Hindlimb muscle (tissue), 1 donor: ENCODE measurements around the gene EIF4A2. TPM values are rescaled to one million over a fixed set of nuclear protein-coding genes. Genes with fewer than 3 reads are reported as not detected.

ENCODE experiments used
- DNase-seq: peaks from one replicate; pipeline ENCODE4 v3.0.0-alpha.2; 2013
- polyA plus RNA-seq: library from polyadenylated mRNA; unstranded; fragments of 120-200 nt; gene quantifications from one replicate; pipeline ENCODE4 v1.2.1, GENCODE V29; 2013; ENCODE audit not compliant: insufficient read length

The EIF4A2 gene
- 506 TPM for polyA plus RNA-seq

DNA sequence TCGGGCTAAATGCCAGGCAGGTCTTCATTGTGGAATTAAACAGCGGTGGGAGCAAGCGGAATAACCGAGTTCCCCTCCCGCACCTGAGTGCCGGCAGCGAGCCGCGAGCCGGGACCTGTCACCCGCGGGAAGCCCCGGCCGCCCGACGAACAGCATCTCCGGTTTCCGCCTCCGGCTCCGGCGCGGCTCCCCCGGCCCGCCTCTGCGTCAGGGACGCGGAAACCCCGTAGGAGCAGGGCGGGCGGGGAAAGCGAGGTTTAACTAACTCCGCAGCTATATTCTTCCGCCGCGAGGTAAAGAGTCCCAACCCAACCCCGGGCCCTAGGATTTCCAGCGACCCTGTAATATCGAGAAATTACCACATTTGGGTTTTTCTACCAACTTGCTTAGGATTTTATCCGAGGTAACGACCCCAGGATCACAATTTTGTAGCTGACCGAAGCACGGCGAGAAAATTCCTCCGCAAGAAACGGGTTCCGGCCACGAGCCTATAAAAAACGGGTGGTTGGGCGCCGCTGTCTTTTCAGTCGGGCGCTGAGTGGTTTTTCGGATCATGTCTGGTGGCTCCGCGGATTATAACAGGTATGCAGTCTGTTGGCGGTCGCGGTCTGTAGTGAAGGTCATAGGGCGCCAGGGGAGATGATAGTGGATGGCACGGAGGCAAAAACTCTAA, at the start of gene EIF4A2:
EIF4A2 (plus strand) TSS at position 520 of the 673 bp plus-strand sequence; CDS start at position 554, 34 bp downstream.
- DNase-seq, result peak; percentile 94

DNA sequence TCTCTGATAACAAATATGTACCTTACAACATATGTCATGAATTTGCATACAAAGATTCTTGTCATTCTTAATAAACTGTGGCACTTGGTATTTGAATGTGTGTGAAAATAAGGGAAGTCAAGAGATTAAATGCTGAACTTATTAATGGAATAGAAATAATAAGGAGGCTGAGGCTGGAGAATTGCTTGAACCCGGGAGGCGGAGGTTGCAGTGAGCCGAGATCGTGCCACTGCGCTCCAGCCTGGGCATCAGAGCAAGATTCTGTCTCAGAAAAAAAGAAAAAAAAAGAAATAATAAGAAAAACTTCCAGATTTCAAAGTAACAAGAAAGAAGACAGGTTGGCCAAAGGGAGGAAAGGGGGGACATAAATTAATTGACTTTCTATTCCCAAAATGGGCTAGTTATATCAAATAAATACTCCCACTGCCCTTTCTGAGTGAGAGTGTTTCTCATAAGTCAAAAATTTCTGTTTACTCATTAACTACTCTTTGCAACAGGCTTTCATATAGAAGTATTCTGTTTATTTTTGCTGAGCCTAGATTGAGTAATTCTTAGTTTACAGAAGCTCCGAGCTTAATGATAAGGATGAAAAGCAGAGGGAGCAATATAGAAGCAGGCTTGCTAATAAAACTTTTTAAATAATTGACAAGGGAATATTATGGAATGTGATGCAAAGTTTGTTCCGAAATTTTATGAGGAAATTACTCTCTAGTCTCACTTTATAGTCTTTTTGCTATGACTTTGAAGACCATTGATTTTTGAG, 40.6 kb upstream of the EIF4A2 start:
- DNase-seq, result no peak

DNA sequence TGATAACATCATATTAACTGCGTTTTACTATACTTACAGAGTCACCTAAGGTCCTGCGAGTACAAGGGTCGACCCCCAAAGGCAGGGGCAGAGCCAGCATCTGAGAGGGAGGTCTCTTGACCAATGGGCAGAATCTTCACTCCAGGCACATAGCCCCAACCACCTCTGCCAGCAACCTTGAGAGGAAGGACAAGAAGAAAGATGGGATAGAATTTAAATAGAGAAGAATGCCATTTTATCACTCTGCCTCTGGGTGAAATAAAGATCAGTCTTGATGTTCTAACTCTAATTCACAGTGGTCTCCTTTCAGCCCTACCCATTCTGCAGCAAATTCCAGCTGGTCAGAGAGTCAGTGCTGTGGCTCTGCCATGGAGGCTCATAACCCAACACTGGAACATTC, 39.7 kb upstream of the EIF4A2 start:
- DNase-seq, result no peak

DNA sequence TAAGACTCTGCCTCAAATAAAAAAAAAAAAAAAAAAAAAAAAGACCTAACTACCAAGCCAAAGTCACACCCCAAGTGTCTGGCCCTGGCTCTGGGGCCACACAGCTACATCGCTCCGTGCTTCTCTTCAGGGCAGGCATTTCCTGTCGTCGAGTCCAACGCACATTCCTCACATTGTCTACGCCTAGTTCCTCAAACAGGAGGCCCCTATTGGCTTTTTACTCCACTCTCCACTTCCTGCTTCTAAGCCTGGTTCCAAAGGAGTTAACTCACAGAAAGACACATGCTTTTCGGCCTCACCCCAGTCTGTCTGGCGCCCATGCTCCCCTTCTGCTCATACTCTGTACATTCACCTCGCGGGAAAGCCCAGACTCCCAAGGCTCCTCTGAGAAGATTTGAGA, 37.4 kb upstream of the EIF4A2 start:
- peak; percentile 21 for DNase-seq

DNA sequence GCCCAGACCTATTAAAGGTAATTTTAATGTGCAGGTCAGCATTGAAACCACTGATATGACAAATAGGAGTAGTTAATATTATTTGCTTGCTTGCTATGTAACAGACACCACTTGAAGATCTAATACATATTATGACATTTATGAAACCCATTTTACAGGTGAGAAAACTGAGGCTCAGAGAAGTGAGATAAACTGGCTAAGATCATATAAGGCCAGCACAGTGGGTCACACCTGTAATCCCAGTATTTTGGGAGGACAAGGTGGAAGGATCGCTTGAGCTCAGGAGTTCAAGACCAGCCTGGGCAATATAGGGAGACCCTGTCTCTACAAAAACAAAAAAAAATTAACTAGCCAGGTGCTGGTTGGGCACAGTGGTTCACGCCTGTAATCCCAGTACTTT, 33.1 kb upstream of the EIF4A2 start:
- no peak for DNase-seq

DNA sequence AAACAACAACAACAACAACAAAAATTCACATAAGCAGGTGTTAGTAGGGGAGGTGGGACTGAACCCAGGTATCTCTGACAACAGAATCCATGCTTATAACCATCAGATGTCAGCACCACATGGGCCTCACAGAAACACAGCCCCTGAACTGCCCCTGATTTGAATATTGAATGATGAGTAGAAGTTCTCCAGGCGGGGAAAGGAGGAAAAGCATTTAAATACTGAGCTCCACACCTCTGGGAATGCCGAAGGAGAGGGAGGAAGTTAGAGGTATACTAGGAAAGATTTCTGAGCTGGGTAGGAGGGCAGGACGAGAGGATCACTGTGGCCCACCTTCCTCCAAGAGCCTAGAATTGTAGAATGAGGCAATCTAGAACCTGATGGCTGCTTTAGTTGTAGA, 31.9 kb upstream of the EIF4A2 start:
- DNase-seq, result no peak

DNA sequence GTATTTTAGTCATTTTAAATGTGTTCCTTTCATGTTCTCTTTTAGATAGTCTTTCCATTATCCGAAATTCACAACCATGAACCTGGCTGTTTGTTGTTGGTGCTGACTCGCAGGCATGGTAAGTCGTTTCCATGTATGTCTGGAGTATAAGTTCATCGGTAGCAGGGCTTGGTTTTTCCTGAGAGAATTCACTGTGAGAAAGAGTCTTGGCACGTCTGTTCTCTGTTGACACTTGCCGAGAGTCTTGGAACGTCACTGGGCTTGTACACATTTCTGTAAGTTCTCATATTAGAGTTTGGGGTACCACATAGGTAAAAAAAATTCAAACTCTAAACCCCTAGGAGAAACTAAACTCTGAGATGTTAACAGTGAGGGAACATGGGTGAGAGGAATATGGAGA, 29.4 kb upstream of the EIF4A2 start:
- DNase-seq, result no peak

DNA sequence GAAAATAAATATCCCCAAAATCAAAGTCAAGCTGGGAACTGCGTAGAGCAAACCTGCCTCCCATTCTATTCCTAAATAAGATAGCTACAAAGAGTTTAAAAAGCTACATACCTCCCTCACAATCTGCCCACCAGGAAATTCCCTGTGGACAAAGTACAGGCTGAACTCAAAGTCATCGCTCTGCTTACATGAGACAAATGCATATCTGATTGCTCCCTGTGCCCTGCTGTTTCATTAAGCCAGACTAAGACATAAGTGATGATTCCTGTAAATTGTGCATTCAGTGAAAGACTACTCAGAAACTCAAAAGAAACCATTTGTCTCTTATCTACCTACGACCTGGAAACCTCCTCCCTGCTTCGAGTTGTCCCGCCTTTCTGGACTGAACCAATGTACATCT, 28.5 kb upstream of the EIF4A2 start:
- no peak for DNase-seq

DNA sequence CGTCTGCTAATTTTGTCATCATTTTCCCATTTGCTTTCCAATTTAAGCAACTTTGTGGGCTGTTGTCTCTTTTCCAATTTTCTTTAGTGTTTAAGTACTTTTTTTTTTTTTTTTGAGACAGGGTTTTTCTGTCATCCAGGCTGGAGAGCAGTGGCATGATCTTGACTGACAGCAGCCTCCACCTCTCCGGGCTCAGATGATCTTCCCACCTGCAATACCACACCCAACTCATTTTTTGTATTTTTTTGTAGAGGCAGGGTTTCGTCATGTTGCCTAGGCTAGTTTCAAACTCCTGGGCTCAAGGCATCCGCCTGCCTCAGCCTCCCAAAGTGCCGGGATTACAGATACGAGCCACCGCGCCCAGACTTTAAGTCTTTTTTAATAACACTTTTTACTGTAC, 26.2 kb upstream of the EIF4A2 start:
- DNase-seq, result no peak

DNA sequence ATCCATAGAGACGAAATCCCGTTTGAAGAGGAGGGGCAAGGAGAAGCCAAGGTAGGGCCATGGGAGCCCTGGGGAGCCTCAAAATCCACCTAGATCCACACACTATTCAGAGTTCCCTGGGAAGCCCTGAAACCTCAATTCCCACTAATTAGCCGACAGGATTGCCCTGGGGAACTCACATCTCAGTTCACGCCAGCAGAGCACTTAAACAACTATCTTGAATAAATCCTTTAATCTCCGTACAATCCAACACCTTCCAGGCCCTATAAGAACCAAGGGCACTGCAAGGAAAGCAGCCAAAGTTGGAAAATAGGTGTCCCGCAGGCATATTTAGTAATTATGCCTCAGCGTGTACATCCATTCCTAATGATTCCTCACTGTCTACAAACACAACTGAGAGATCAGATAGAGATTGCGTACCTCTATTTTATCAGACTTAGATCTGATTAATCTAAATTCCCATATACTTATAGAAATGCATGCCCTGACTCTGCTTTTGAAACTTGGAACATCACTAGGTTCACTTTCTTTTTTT, 25.6 kb upstream of the EIF4A2 start:
- no peak for DNase-seq

DNA sequence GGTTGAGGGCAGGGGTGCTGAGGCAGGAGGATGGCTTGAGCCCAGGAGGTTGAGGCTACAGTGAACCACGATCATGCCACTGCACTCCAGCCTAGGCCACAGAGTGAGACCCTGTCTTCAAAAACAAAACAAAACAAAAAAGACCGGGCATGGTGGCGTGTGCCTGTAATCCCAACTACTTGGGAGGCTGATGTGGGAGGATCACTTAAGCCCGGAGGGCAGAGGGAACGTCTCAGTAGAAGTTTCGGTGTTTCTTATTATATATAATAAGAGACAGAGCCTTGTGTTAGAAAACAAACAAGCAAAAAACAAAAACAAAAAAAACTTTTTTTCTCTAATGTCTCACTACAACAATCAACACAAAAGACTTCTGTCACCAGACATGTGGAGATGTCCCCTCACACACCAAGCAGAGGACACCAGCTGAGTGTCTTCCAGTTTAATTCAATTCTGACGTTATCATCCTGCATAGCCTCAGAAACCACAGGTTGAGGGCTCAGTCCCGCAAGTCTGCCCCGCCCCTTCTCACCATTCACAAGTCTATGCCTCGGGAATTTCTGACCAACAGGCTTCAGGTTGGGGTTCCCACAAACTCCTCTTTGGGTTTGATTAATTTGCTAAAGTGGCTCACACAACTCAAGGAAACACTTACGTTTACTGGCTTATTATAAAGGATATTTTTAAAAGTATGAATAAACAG, 24.0 kb upstream of the EIF4A2 start:
- DNase-seq, result no peak

DNA sequence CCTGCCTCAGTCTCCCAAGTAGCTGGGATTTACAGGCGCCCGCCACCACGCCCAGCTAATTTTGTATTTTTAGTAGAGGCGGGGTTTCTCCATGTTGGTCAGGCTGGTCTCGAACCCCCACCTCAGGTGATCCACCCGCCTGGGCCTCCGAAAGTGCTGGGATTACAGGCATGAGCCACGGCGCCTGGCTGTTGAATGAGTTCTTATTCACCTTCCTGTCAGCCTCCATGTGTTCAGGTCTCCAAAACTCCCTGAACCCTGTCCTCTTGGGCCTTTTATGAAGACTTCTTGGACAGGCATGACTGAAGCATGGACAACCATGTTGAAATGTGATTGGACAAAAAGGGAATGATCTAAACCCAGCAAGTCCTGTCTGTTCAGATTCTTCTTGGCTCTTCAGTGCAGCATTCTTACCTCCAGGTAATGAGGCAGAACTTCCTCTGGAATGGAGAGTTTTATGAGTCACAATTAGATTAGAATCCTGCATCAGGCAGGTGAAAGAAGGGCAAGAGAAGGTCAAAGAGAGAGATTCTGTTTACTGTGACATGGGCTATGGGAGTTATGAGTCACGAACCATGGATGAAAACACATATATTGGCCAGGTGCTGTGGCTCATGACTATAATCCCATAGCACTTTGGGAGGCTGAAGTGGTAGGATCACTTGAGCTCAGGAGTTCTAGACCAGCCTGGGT, 23.1 kb upstream of the EIF4A2 start:
- no peak for DNase-seq

DNA sequence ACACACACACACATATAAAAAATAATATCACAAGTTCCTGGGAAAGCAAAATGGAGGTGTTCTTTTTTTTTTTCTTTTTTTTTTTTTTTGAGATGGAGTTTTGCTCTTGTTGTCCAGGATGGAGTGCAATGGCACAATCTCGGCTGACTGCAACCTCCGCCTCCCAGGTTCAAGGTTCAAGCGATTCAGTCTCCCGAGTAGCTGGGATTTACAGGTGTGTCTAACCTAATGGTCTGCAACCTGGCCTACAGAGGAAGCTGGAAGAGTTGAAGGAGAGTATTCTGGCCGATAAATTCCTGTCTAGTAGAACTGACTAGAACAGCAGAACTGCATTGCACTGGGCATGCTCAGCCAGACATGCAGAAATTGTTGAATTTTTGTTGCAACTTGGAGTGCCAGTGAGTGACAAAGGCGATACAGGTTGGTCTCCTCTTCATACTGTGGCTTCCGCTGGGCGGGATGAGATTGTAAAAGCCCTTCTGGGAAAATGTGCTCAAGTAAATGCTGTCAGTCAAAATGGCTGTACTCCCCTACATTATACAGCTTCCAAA, 22.4 kb upstream of the EIF4A2 start:
- no peak for DNase-seq

DNA sequence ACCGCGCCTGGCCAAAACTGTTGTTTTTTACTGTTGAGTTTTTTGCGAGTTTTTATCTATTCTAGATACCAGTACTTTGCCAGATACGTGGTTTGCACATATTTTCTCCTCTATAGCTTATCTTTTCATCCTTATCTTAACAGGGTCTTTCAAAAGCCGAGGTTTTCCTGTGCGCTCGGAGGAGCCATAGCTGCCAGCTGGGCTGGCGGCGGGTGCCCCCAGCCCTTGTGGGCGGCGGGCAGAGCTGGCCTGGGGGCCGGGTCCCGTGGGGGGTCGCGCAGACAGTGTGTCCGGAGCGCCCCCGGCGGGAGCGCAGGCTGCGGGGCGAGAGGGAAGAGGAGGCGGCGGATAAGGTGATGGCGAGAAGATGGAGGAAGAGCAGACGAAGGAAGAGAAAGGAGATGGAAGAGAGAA, 11.1 kb upstream of the EIF4A2 start:
- no peak for DNase-seq

DNA sequence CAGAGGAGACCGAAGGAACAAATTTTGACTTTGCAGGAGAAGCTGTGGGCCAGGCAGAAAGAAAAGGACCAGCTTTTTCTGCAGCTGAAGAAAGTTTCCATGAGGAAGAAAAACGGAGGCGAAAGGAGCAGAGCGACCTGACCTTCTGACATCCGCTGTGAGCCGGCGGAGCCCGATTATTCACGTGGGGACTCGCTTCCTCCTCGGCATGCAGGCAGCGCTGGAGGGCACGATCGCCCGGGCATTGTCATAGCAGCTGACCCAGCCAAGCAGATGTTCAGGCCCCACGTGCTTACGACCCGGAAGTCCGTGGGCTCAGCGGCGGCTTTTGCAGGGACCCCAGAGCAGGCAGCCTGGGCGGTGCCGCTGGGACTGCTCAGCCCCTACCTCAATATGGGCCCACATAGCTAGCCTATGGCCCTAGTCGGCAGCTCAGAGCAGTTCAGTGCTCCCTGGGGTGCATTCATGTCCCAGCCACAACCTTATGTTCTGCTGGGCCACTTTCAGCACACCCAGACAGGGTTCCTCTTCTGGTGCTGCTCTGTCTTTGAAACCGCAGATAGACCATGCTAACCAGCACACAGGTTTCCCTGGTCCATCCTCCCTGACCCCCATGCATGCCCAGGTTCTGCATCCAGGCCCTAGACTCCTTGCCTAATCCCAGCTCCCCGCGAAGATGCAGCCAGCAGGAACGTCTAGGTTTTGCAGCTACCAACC, 10.5 kb upstream of the EIF4A2 start:
- DNase-seq, result peak; percentile 52

DNA sequence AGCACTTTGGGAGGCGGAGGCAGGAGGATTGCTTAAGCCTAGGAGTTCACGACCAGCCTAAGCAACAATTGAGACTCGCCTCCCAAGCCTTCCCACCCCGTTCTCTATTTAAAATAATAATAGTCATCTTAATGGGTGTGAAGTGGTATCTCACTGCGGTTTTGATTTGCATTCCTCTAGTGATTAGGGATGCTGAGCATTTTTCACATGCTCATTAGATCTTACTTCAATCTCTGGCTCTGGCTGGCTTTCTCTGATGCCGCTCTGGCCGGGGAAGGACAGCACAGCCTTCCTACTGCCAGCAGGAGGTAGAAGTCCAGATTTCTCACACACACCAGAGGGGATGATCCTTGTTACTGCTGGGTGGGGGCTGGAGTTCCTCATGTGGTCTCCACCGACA, 7.4 kb upstream of the EIF4A2 start:
- no peak for DNase-seq

DNA sequence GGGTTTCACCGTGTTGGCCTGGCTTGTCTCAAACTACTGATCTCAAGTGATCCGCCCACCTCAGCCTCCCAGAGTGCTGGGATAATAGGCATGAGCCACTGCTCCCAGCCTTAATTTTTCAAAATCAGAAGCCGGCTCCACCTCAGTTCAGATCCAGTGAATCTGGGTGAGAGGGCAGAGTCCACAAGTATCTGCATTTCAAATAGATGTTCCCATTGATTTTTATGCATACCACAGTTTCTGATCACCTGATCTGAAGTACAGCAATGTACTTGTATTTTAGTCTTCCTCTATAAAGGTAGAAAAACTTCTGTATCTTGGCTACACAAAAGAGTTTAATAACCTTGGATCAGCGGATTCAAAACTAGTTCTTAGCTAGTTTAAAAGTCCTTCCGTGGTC, 4.2 kb upstream of the EIF4A2 start:
- DNase-seq, result no peak

DNA sequence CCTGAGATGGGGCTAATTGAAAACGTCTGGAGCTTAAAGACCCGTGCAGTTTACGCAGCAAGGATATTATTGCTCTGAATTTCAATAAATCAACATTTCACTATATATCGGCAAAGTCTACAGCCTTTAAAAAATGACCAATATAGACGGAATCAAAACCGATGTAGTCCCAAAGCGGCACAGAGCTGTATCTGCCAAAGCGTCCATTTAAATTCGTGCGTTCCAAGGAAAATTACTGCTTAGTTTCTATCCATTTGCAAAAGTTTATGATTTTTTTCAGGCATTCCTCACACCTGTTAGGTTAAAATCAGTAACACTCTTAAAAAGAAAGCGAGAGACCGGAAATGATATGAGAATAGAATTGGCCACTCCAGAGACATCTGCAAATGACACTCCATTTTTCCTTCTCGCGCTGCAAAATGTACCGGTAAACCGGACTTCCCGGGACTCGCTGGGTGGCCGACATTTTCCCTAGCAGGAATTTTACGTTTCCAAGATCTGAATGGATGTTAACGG, 777 bp upstream of the EIF4A2 start:
- no peak for DNase-seq

DNA sequence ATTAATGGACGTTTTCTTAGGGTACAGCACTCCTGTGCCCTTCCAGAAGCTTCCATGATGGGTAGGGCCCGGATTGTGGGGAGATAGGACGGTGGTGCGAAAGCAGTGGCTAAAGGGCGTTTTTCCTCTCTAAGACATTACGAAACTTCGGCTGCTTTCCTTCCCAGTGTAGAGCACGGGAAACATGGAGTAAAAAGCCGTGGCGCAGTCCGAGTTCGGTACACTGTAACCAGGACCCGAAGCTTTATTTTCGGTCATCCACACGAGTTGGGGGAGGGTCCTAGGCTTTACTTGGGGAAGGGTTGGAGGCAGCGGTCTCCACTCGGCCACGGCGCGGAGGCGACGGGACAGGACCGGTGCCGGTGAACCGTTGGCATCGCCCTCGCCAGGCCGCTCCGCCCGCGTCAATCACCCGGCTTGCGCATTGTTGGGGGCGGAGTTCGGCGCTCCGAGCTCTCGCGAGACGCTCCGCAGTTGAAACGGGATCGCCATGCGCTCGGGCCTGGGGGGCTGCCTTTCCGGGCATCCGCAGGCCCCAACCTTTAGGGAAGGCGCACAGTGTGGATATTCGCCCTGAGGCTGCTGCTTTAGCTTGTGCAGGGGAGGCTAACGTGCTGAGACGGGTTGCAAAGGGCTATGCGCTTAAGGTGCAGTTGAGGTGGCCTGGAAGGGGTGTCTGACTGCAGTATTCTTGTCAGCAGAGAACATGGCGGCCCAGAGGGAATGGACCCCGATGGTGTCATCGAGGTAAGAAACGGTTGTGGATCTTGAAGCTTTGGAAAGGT, 546 bp downstream of the EIF4A2 start:
- DNase-seq, result peak; percentile 88

DNA sequence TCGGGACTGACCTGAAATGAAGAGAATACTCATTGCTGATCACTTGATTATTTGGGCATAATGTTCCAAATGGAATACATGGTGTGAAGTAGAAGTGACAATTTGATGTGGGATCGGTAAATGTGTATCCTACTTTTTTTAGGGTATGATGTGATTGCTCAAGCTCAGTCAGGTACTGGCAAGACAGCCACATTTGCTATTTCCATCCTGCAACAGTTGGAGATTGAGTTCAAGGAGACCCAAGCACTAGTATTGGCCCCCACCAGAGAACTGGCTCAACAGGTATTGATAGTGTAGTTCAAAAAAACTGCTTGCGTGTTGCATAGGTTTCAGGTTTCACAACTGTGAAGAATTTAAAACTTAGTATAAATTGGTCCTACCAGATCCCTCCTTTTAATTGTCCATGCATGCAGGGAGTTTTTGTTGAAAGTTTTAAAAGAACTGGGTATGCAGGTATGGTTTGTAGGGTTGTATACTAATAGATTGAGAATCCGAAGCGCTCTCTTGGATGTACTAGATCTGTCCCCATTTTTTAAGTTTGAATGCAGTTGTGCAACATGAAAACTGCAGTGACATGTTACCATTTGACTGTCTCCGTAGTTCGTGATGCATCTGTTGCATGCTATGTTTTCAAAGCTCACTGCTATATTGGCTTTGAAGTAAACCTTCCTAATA, 1.6 kb downstream of the EIF4A2 start:
- DNase-seq, result no peak
